B cell (primary cell): ENCODE results near the gene ANP32D. TPM values are rescaled to one million over a fixed set of nuclear protein-coding genes. Genes with fewer than 3 reads are reported as not detected.

Experiments used
- ATAC-seq: fragments of 200-7000 bp; cut with Tn5 transposase; one replicate; pipeline ENCODE4 v1.10.0; 2021; ENCODE audit warnings: low read depth, mild to moderate bottlenecking, moderate number of reproducible peaks, moderate library complexity
- CTCF ChIA-PET: fragments of 350-600 bp; sonication (Branson Sonifier 250); formaldehyde crosslinking; loops from one replicate; lab custom pipeline; 2021; ENCODE audit warnings: antibody characterized with exemption, inconsistent platforms; lab: Charles Lee
- POLR2A ChIA-PET: fragments of 350-600 bp; sonication (Branson Sonifier 250); formaldehyde crosslinking; loops from one replicate; lab custom pipeline; 2021; ENCODE audit warnings: antibody characterized with exemption; lab: Charles Lee
- DNase-seq: peaks from one replicate; pipeline ENCODE4 v3.0.0; 2013
- H2AFZ ChIP-seq: 2 replicates; pipeline ENCODE4 v1.6.1; 2012; ENCODE audit warnings: mild to moderate bottlenecking, low read depth, low read length; ENCODE audit not compliant: insufficient read depth, poor library complexity, severe bottlenecking
- H3K27ac ChIP-seq, 2 donors: 1 replicate in 1 of 2; 2 replicates in 1 of 2; pipeline ENCODE4 v1.5.1; 2012 to 2013; ENCODE audit warnings: low read length in 2 of 2, mild to moderate bottlenecking in 2 of 2, moderate library complexity in 1 of 2
- H3K27me3 ChIP-seq, 4 experiments: fragments of 200-600 bp in 1 of 4; sonication (generic) in 1 of 4; replicated peaks in 1 of 4; 1 replicate in 2 of 4; 2 replicates in 2 of 4; pipeline versions ENCODE4 v1.6.1 to v1.7.0; 2013 to 2016; ENCODE audit warnings: low read length in 3 of 4, mild to moderate bottlenecking in 2 of 4, mixed read lengths in 1 of 4, moderate library complexity in 1 of 4; ENCODE audit not compliant: insufficient read depth in 4 of 4, control insufficient read depth in 3 of 4; ENCODE audit errors: control extremely low read depth in 1 of 4
- H3K36me3 ChIP-seq, 2 experiments: replicated peaks in 1 of 2; 1 replicate in 1 of 2; 2 replicates in 1 of 2; pipeline versions ENCODE4 v1.6.1 to v1.7.1; 2013; ENCODE audit warnings: low read length in 1 of 2; ENCODE audit not compliant: insufficient read depth in 2 of 2, control insufficient read depth in 1 of 2; ENCODE audit errors: control extremely low read depth in 1 of 2, extremely low read depth in 1 of 2
- H3K4me1 ChIP-seq, 2 donors: fragments of 200-600 bp in 1 of 2; sonication (generic) in 1 of 2; 1 replicate in 1 of 2; 2 replicates in 1 of 2; pipeline versions ENCODE4 v1.5.1 to v1.6.1; 2013 to 2017; ENCODE audit warnings: low read length in 2 of 2; ENCODE audit not compliant: control insufficient read depth in 2 of 2, insufficient read depth in 2 of 2
- H3K4me2 ChIP-seq: replicated peaks from 2 replicates; pipeline ENCODE3; 2012; ENCODE audit warnings: mild to moderate bottlenecking, low read depth, low read length; ENCODE audit not compliant: poor library complexity, severe bottlenecking
- H3K4me3 ChIP-seq, 5 experiments: fragments of 200-600 bp in 1 of 5; sonication (generic) in 1 of 5; 1 replicate in 3 of 5; 2 replicates in 2 of 5; pipeline versions ENCODE4 v1.5.1 to v1.7.0; 2011 to 2016; ENCODE audit warnings: low read length in 4 of 5, mild to moderate bottlenecking in 4 of 5, low read depth in 2 of 5, control low read depth in 1 of 5, moderate library complexity in 1 of 5; ENCODE audit not compliant: insufficient read depth in 1 of 5; ENCODE audit errors: control extremely low read depth in 1 of 5, extremely low read depth in 1 of 5
- H3K79me2 ChIP-seq: fragments of 200-600 bp; sonication (generic); one replicate; pipeline ENCODE4 v1.6.0; 2016; ENCODE audit warnings: low read length; ENCODE audit not compliant: control insufficient read depth, insufficient read depth
- H3K9ac ChIP-seq: fragments of 200-600 bp; sonication (generic); 2 replicates; pipeline ENCODE4 v1.6.1; 2017; ENCODE audit warnings: mild to moderate bottlenecking, low read length, moderate library complexity
- H3K9me3 ChIP-seq, 3 donors: one replicate each; pipeline versions ENCODE4 v1.6.1 to v1.7.1; 2013; ENCODE audit warnings: low read length in 2 of 3; ENCODE audit not compliant: control insufficient read depth in 2 of 3, insufficient read depth in 1 of 3; ENCODE audit errors: control extremely low read depth in 1 of 3
- H4K20me1 ChIP-seq: 2 replicates; pipeline ENCODE4 v1.6.0; 2012; ENCODE audit warnings: mild to moderate bottlenecking, low read length; ENCODE audit not compliant: insufficient read depth, control insufficient read depth, poor library complexity, severe bottlenecking
- H3K27ac Mint-ChIP-seq: one replicate; pipeline ENCODE4 v1.8.0; 2021; ENCODE audit warnings: mixed read lengths
- H3K27me3 Mint-ChIP-seq: one replicate; pipeline ENCODE4 v1.8.0; 2021; ENCODE audit warnings: mixed read lengths
- H3K4me1 Mint-ChIP-seq: one replicate; pipeline ENCODE4 v1.8.0; 2021; ENCODE audit warnings: mixed read lengths
- H3K4me3 Mint-ChIP-seq: one replicate; pipeline ENCODE4 v1.8.0; 2021; ENCODE audit warnings: mixed read lengths
- H3K9me3 Mint-ChIP-seq: one replicate; pipeline ENCODE4 v1.8.0; 2022; ENCODE audit warnings: mixed read lengths; ENCODE audit not compliant: insufficient read depth
- EZH2 ChIP-seq: IDR thresholded peaks from 2 replicates; pipeline ENCODE4 v1.6.1; 2012; ENCODE audit warnings: borderline replicate concordance, low read depth, mild to moderate bottlenecking, moderate library complexity, low read length; ENCODE audit not compliant: insufficient read depth, poor library complexity, severe bottlenecking
- WGBS: methylation state at CpG from one replicate; pipeline ENCODE4 v1.1.5; 2013; ENCODE audit warnings: missing lambda C conversion rate; ENCODE audit not compliant: insufficient coverage; 5-methylcytosine and 5-hydroxymethylcytosine counted together
- intact Hi-C: fragments of 100-400 bp; cut with micrococcal nuclease; formaldehyde crosslinking; loops from one replicate; pipeline ENCODE4 v1.10.0; 2022
- polyA plus RNA-seq: library from polyadenylated mRNA; depleted of rRNA; stranded (reverse); fragments of >200 nt; gene quantifications from 2 replicates; pipeline ENCODE4 v1.2.3, GENCODE V29; 2012
- total RNA-seq, 2 donors: library from RNA; stranded (reverse); fragments of 120-200 nt in 1 of 2; gene quantifications; 1 replicate in 1 of 2; 2 replicates in 1 of 2; pipeline versions ENCODE4 v1.2.3 to v1.2.4, GENCODE V29; 2013 to 2022
- TF ChIP-seq, protein P1 (sequence below): fragments of 200-600 bp; IDR thresholded peaks from one replicate; pipeline ENCODE4 v1.8.0; 2022; ENCODE audit warnings: antibody characterized with exemption, mild to moderate bottlenecking

The ANP32D gene
- total and polyA plus RNA-seq, 2 donors (not counting 1 experiment from before 2014, with no cell fraction given) = not detected

DNA sequence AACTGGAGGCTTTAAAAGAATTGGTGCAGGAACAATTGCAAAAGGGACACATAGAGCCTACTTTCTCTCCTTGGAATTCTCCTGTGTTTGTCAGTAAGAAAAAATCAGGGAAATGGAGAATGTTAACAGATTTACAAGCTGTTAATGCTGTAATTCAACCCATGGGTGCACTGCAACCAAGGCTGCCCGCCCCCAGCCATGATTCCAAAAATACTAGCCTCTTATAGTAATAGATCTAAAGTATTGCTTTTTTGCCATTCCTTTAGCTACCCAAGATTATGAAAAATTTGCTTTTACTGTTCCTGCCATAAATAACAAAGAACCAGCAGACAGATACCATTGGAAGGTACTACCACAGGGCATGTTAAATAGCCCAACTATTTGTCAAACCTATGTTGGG lies 37.8 kb downstream of the ANP32D start:
- no peak overlapping the region for H3K27ac Mint-ChIP-seq
- Histone ChIP-seq H3K36me3 (no peaks in the 10 kb centered on the region), H3K9ac (no peak overlapping the region), H3K4me1 (no peaks in the 10 kb centered on the region), H3K4me2 (no peak overlapping the region), H3K79me2 (no peaks in the 10 kb centered on the region), H3K27ac (no peak overlapping the region), H2AFZ (no peak overlapping the region), H4K20me1 (no peaks in the 10 kb centered on the region), H3K9me3 (peaks cover 0 to 8% (median 3%) of the 10 kb centered on the region in 3 donors), H3K4me3 (no peak overlapping the region), H3K27me3 (no peaks in the 10 kb centered on the region)
- DNase-seq (no peak), ATAC-seq (no peak)
- H3K9me3 Mint-ChIP-seq = peaks cover 7% of the 10 kb centered on the region
- no peak for TF ChIP-seq EZH2
- TF ChIP-seq, protein P1, sequence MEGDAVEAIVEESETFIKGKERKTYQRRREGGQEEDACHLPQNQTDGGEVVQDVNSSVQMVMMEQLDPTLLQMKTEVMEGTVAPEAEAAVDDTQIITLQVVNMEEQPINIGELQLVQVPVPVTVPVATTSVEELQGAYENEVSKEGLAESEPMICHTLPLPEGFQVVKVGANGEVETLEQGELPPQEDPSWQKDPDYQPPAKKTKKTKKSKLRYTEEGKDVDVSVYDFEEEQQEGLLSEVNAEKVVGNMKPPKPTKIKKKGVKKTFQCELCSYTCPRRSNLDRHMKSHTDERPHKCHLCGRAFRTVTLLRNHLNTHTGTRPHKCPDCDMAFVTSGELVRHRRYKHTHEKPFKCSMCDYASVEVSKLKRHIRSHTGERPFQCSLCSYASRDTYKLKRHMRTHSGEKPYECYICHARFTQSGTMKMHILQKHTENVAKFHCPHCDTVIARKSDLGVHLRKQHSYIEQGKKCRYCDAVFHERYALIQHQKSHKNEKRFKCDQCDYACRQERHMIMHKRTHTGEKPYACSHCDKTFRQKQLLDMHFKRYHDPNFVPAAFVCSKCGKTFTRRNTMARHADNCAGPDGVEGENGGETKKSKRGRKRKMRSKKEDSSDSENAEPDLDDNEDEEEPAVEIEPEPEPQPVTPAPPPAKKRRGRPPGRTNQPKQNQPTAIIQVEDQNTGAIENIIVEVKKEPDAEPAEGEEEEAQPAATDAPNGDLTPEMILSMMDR = no peak
- no CpG with 5 or more reads among the region's 1 CpG for WGBS
- H3K27me3 Mint-ChIP-seq = peaks cover 12% of the 10 kb centered on the region
- intact Hi-C loops = no loop called here
- CTCF ChIA-PET = no interaction called here
- no peaks in the 10 kb centered on the region for H3K4me1 Mint-ChIP-seq
- H3K4me3 Mint-ChIP-seq = no peak overlapping the region
- POLR2A ChIA-PET = no interaction called here

DNA sequence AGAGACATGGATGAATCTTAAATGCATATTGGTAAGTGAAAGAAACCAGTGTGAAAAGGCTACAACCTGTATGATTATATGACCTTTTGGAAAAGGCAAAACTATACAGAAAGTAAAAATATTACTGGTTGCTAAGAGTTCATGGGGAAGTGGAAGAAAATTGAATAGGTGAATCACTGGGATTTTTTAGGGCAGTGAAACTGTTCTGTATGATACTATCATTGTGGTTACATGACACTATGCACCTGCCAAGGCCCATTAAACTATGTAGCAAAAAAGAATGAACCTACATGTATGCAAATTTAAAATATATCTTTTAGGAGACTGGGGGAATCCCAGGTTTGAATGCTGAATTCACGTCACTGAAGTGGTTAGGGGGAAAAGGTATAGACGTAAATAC lies 40.5 kb downstream of the ANP32D start:
- no peak overlapping the region for H3K27ac ChIP-seq
- DNase-seq = no peak
- H3K9me3 ChIP-seq = peaks cover 0 to 8% (median 3%) of the 10 kb centered on the region in 3 donors
- peaks cover 7% of the 10 kb centered on the region for H3K9me3 Mint-ChIP-seq
- ChIA-PET POLR2A (no interaction called here), CTCF (no interaction called here)
- H3K27ac Mint-ChIP-seq = no peak overlapping the region
- H3K27me3 Mint-ChIP-seq = peaks cover 3% of the 10 kb centered on the region
- no peak overlapping the region for H3K4me3 ChIP-seq
- TF ChIP-seq, protein P1 = no peak
- no peak for TF ChIP-seq EZH2
- H3K27me3 ChIP-seq = no peaks in the 10 kb centered on the region
- no peak for ATAC-seq
- no peaks in the 10 kb centered on the region for H4K20me1 ChIP-seq
- no peak overlapping the region for H2AFZ ChIP-seq
- no peaks in the 10 kb centered on the region for H3K4me1 Mint-ChIP-seq
- intact Hi-C loops = no loop called here
- no peaks in the 10 kb centered on the region for H3K4me1 ChIP-seq
- no peak overlapping the region for H3K9ac ChIP-seq
- no peaks in the 10 kb centered on the region for H3K36me3 ChIP-seq
- no peak overlapping the region for H3K4me3 Mint-ChIP-seq
- no peak overlapping the region for H3K4me2 ChIP-seq
- no CpG with 5 or more reads among the region's 2 CpGs for WGBS
- H3K79me2 ChIP-seq = no peaks in the 10 kb centered on the region
